ENCODE data around the gene FGFBP2. TPM values are rescaled to one million over a fixed set of nuclear protein-coding genes. Genes with fewer than 3 reads are reported as not detected.

The FGFBP2 gene
- total RNA-seq, 1 donor, result not detected

DNA sequence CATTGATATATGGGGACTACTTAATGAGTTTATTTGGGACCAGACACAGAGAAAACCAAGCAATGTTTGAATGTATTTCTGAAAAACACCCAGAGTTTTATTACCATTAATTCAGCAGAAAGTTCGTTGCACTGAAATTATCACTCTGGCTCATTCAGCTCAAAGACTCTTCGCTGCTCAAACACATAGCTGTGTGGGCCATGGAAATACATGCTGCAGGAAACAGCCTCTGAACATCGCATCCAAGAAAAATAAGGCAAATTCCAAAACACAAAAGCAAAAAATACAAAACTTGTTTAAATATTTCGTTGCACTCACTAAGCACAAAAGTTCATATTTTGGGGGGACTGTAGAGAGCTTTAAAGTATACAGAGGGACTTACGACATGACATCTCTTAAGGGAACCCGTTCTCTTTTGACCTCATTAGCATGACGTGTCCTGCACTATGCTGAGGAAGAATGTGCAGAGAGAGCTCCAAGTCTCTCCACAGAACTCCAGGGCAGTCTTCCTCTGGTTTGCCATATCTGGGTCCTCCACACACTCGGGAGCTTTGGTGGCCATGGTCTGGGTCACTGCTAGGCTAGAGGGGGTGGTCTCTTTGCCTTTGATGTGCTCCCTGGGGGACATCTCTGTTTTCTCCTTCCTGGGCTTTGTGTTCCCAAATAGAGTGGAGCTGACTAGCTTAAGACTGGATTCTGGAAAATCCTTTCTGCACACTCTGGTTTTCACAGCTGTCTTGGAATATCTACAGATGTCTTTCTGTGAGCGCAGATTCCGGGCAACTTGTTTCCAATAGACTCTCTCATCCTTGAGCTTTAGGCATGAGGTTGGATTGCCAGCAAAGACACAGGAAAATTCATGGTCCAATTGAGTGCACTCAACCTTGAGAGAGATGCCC is 27.2 kb downstream of the FGFBP2 start:
- no peak overlapping the region for H3K4me3 ChIP-seq (ENCODE audit: low read depth, low read length)
- no peak for DNase-seq (ENCODE audit: low read depth)
- TF ChIP-seq, protein P1, sequence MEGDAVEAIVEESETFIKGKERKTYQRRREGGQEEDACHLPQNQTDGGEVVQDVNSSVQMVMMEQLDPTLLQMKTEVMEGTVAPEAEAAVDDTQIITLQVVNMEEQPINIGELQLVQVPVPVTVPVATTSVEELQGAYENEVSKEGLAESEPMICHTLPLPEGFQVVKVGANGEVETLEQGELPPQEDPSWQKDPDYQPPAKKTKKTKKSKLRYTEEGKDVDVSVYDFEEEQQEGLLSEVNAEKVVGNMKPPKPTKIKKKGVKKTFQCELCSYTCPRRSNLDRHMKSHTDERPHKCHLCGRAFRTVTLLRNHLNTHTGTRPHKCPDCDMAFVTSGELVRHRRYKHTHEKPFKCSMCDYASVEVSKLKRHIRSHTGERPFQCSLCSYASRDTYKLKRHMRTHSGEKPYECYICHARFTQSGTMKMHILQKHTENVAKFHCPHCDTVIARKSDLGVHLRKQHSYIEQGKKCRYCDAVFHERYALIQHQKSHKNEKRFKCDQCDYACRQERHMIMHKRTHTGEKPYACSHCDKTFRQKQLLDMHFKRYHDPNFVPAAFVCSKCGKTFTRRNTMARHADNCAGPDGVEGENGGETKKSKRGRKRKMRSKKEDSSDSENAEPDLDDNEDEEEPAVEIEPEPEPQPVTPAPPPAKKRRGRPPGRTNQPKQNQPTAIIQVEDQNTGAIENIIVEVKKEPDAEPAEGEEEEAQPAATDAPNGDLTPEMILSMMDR (IDR thresholded peaks at IDR 0.05; ENCODE audit: insufficient read depth, low read depth, low read length), result no peak

DNA sequence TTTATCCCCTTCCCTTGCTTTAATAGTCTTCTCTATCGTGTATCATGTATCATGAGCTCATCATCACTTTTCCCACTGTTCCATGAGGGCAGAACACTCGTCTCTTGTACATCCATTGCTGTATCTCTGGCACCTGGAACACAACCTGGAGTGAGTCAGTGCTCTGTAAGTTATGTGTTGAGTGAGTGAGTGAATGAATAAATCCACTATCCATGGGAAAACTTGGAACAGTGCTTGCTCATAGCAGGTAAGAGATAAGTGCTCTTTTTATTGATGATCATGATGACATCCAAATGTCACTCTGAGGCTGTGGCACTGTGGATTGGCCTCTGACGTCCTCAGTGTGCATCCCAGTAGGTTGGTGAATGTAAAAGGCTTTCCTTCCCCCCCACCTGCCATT is 28.7 kb downstream of the FGFBP2 start:
- TF ChIP-seq, protein P1 (IDR thresholded peaks at IDR 0.05; ENCODE audit: insufficient read depth, low read depth, low read length), result no peak
- no peak overlapping the region for H3K4me3 ChIP-seq (ENCODE audit: low read depth, low read length)
- DNase-seq (ENCODE audit: low read depth), result no peak

DNA sequence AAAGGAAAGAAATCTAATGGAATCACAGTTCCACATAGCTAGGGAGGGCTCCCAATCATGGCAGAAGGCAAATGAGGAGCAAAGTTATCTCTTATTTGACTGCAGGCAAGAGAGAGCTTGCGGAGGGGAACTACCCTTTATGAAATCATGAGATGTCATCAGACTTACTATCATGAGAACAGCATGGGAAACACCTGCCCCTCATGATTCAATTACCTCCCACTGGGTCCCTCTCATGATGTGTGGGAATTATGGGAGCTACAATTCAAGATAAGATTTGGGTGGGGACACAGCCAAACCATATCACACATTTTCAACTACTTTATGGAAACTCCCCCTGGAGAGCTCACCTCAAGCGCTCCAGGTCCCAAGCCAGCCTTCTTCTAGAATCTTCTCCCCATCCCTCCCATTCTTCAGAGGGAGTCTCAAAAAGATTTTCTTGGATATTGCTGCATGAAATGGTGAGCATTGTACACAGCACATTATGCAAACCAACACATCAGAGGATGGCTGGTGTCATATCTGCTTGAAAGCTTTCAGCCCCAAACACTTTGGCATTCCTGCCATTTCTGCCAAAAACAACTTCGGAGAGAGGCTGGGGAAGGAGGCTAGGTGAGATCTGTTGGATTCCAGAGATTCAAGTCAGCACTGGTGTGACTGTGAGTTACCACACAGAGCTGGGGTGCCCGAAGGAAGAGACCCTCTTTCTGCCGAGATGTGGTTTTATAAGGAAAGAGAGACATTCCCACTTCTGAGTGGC is 31.3 kb downstream of the FGFBP2 start:
- TF ChIP-seq, protein P1 (IDR thresholded peaks at IDR 0.05; ENCODE audit: insufficient read depth, low read depth, low read length), result no peak
- H3K4me3 ChIP-seq (ENCODE audit: low read depth, low read length), result no peak overlapping the region
- no peak for DNase-seq (ENCODE audit: low read depth)

DNA sequence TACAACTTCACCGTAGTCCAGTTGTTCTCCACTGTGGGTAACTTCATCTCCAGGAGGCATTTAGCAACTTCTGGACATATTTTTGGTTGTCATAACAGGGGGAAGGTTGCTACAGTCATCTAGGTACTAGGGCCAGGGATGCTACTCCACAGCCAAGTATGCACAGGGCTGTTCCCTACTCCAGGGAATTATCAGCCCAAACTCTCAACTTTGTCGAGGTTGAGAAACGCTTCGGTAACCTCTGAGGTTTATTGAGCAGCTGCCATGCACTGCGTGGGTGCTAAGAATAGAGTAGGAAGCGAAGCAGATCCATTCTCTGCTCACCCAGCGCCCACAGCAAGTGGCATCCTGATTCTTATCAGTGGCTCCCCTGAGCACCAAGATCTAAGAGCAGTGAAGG is 32.7 kb downstream of the FGFBP2 start:
- TF ChIP-seq, protein P1 (IDR thresholded peaks at IDR 0.05; ENCODE audit: insufficient read depth, low read depth, low read length), result no peak
- no peak overlapping the region for H3K4me3 ChIP-seq (ENCODE audit: low read depth, low read length)
- no peak for DNase-seq (ENCODE audit: low read depth)

DNA sequence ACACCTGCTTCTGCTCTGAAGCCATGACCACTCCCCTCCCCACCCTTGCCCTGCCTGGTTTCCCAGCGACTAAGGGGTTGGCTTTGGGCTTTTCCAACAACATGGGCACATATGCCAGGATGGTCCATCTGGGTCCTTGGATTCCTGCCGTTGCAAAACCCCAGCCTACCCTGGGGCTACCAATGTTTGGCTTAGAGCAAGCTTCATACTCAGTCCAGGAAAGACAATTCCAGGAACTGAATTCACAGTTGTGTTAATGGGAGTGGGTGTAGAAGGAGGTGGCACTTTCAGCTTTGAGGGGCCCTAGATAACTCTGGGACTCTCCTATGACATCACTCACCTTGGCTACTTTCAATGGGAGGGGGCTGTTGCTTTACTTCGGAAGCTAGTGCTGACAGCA is 33.4 kb downstream of the FGFBP2 start:
- TF ChIP-seq, protein P1 (IDR thresholded peaks at IDR 0.05; ENCODE audit: insufficient read depth, low read depth, low read length), result no peak
- no peak for DNase-seq (ENCODE audit: low read depth)
- no peak overlapping the region for H3K4me3 ChIP-seq (ENCODE audit: low read depth, low read length)

DNA sequence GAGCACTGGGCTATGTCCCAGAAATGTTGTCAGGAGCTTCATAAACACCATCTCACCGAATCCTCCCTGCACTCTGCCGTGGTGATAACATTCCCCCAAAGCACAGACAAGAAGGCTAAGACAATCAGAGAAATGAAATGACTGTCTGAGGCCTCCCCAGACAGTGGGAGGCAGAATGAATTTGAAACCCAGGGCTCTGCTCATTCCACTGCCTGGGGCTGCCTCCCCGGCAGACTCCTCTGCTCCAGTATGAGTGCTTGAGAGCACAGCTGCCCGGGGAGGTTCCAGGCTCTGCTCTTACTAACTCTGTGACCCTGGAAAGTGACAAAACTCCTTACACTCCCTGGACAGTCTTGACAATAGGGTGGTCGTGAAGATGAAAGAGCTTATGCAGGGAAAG is 34.1 kb downstream of the FGFBP2 start:
- DNase-seq (ENCODE audit: low read depth), result no peak
- TF ChIP-seq, protein P1 (IDR thresholded peaks at IDR 0.05; ENCODE audit: insufficient read depth, low read depth, low read length), result no peak
- H3K4me3 ChIP-seq (ENCODE audit: low read depth, low read length), result no peak overlapping the region

Measured in fibroblast of villous mesenchyme (primary cell).